ENCODE results near the gene ARMC2.
"Not testable (repeated sequence)": the region's sequence is repeated elsewhere in the genome, so short reads cannot be mapped to it uniquely, and the experiment has no call there.

ARMC2 gene

DNA sequence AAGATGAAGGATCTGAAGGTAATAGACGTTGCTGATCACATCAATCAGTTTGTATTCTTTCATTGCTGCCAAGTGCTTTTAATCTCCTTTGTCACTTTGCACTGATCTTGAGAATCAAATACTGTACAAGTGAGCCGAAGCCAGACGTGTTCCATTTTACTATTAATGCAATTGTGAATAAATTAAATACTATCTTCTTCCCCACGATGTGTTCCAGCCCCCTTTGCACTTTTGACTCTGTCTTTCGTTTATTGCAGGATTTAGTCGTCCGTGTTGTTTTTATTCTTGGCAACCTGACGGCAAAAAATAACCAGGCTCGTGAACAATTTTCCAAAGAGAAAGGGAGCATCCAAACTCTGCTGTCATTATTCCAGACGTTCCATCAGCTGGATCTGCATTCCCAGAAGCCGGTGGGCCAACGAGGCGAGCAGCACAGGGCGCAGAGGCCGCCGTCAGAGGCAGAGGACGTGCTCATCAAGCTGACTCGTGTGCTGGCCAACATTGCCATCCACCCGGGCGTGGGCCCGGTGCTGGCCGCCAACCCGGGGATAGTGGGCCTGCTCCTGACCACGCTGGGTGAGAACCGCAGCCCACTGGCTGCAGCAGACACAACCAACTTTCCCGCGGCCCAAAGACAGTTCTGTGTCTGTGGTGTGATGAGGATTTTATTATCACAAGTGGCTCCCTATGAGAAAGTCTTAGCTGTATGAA lies 104.7 kb downstream of the ARMC2 start:
- DNase-seq (ENCODE audit: low read depth), result no peak

DNA sequence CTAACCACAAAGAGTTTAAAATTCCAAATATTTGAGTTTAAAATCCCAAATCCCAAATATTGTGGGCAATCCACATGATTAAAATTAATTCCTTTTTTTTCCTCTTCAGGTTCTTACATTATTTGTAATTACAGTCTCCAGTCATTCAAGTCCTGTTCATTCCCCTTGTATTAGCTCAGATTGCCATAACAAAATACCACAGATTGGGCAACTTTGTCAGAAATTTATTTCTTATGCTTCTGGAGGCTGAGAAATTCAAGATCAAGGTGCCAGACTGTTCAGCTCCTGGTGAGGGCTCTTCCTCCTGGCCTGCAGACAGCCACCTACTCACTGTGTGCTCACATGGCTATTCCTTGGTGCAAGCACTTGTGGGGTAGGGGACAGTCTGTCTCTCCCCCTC lies 105.5 kb downstream of the ARMC2 start:
- no peak for DNase-seq (ENCODE audit: low read depth)

DNA sequence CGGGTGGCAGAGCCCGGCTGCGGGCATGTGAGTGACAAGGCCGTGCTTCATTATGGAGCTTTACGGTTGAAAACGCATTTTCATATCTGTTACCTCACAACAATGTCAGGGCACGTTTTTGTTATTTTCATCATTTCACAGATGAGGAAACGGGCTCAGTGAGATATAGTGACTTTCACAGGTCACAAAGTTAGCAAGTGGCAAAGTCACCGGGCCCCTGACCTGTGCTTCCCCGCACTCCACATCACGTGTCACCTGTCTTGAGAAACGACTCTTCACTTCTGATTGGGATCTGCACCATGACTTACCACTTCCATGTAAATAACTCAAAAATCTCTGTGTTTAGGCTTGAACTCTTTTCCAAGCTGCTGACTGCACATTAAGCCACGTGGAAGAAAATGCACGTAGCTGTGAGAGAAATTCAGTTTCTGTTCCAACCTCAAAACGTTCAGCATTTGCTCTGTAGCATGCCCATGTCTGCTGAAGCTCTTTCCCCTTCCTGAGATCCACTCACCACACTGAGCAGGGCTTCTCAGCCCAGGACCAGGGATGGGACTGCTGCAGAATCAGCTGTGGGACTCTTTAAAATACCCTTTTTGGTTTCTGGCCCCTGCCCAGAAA lies 107.2 kb downstream of the ARMC2 start:
- DNase-seq (ENCODE audit: low read depth), result no peak

DNA sequence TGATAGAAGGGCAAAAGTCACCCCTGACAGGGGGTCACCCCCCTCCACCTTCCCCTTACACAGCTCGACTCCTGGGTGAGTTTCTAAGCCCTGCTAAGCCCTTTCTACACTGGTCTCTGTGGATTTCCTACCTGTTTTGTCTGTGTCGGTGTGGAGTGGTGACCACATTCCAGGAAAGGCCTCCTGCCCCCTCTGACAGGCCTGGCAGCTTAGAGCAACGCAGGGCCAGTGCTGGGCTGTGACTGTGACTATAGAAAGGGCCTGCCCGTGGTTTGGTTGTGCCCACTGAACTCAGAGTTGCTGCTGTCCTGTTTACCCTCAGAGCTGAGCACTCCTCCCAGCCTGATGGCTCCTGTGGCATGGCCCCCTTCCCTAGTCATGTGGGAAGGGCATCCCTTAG lies 109.0 kb downstream of the ARMC2 start:
- DNase-seq (ENCODE audit: low read depth), result no peak

DNA sequence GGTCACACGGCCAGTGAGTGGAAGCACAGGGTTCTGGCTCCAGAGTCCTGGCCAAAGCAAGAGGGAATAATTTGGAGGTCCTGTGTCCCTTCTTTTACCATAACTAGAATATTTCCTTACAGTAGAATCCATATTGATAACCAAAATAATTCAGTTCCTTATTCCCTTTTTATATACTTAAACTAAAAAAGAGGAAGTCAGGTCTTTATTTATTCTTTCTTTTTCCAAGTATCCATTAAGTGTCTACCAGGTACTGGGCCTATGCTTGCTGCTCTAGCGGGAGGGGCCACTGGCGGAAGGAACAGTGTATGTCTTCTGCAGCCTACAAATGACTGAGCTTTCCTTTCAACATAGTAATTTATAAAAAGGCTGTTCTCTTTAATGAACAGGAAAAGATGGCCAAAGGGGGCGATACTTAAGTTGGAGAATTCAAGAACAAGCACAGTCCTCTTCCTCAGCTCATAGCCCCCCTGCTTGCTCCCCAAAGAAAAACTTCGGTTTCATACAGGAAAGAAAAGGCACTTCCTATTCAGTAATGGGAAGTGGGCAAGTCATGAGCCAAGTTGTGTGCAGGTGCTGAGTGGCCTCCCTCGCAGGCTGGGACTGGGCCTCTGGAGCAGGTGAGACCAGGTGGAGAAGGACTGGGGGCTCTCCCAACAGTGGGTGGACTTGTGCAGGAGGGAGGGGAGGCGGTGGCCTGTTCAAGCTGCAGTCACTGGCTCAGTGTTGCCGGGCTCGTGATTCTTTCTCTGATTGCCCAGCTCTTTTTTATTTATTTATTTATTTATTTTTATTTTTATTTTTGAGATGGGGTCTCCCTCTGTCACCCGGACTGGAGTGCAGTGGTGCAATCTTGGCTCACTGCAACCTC lies 110.9 kb downstream of the ARMC2 start:
- no peak for DNase-seq (ENCODE audit: low read depth)

DNA sequence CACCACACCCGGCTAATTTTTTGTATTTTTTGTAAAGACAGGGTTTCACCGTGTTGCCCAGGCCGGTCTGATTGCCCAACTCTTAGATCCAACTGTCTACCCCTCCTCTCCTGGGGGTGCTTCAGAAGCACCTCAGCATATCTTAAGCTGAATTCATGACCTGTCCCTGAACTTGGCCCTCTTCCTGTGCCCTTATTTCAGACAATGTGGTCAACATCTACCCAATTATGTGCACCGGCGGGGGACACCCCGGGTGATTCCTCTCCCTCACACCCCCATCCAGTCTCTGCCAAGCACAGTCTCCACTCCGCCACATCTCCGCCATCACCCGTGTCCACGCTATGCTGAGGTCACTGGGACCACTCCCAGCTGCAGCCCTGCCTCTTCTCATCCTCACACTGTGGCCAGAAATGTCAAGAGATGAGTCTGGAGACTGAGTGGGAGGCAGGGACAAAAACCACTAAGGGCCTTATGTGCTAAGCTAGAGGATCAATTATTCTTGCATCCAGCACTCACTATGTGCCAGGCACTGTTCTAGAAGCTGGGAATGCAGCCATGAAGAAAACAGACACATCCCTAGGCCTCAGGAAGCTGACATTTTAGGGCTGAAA lies 111.9 kb downstream of the ARMC2 start:
- no peak for DNase-seq (ENCODE audit: low read depth)

DNA sequence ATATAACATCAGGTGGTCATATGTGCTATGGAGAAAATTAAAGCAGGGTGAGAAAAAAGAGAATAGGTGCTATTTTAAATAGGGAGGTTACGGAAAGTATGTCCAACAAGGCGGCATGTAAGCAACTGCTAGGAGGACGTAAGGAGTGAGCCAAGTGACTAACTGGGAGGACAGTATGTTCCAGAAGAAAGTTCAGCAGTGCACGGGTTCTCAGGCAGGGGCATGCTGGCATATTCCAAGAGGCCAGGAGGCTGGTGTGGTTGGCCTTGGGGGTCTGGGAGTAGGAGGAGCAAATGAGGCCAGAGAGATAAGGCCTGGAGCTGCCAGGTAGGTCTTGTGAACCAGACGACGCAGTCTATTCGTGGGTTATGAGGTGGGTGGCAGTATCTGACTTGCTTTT lies 112.4 kb downstream of the ARMC2 start:
- no peak for DNase-seq (ENCODE audit: low read depth)

DNA sequence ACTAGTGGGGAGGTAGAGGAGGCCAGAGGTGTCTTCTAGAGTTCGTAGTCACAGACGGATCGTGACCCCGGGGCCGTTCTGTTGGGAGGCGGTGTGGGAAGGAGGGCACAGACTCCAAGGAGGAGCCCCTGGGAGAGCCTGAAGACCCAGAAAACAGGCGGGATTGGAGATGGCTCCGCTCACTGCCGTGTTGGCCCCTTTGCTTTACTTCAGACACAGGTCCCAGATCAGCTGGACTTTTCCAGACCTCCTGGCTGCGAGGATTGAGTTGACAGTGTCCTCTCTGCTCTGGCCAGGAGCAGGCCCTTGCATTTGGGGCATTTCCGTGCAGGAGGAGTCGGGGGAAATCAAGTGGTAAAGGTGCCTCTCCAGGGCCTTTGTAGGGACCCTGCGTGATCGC lies 112.9 kb downstream of the ARMC2 start:
- no peak for DNase-seq (ENCODE audit: low read depth)

DNA sequence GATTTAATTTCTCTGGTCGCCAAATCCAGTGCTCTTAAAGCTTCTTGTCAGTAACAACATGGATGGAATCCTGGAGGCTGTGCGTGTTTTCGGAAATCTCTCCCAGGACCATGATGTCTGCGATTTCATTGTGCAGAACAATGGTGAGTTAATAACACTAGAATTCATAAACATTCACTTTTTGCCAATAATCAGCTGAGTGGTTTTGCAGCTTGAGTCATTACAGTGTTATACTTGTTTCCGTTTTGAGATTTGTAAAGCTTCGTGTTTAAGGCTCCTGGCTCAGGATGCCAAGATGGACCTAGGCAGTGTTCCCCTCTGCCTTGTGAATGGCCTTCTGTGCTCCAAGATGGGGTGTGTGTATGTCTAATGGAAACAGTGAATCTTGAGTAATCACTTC lies 113.8 kb downstream of the ARMC2 start:
- DNase-seq (ENCODE audit: low read depth), result no peak

DNA sequence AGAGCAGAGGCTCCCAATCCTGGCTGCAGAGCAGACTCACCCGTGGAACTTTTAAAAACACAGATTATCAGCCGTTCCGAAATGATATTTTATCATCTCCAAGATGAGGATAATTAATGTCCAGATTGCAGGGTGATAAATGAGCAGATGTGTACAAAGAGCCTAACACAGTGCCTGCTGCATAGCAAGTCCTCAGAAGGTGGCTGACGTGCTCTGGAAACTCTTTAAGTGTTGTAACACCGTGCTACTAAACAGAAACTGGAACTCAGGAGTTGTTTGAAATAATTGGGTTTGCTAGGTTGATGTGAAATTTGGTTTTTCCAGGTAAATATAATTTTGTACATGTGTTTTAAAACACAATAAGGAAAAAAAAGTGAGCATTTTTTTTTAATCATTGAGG lies 118.0 kb downstream of the ARMC2 start:
- no peak for DNase-seq (ENCODE audit: low read depth)

DNA sequence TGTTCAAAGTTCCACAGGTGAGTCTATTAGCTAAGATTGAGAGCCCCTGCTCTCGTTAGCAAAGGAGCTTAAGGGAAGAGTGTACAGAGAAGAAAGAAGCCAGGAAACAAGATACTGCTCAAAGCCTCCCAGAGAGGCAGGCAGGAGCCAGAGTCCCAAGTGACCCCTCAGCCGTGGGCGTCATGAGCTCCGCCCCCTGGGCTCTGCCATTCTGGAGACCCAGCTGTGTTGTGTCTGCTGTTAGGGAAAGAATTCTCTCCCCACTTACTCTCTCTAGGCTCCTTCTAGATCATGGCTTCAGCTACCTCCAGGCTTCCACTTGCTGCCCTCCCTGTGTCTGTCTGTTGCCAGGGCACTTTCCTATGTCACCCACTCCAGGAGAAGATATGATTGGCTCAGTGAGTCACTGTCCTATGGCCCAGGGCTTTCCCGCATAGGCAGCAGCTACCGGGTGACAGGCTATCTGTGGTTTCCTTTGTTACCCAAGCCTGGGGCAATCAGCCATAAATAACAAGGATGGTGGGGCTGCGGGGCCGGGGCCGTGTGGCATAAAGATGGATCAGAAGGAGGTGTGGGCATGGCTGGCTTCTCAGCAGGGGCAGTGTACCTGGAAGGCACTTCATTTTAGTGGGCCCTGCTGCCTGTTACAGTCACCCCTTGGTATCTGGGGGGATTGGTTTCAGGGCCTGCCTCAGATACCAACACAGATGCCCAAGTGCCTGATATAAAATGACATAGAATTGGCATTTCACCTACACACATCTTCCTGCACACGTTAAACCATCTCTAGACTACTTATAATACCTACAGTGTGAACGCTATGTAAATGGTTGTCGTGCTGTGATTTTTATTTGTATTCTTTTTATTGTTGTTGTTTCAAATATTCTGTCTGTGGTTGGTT lies 118.9 kb downstream of the ARMC2 start:
- DNase-seq (ENCODE audit: low read depth), result no peak

DNA sequence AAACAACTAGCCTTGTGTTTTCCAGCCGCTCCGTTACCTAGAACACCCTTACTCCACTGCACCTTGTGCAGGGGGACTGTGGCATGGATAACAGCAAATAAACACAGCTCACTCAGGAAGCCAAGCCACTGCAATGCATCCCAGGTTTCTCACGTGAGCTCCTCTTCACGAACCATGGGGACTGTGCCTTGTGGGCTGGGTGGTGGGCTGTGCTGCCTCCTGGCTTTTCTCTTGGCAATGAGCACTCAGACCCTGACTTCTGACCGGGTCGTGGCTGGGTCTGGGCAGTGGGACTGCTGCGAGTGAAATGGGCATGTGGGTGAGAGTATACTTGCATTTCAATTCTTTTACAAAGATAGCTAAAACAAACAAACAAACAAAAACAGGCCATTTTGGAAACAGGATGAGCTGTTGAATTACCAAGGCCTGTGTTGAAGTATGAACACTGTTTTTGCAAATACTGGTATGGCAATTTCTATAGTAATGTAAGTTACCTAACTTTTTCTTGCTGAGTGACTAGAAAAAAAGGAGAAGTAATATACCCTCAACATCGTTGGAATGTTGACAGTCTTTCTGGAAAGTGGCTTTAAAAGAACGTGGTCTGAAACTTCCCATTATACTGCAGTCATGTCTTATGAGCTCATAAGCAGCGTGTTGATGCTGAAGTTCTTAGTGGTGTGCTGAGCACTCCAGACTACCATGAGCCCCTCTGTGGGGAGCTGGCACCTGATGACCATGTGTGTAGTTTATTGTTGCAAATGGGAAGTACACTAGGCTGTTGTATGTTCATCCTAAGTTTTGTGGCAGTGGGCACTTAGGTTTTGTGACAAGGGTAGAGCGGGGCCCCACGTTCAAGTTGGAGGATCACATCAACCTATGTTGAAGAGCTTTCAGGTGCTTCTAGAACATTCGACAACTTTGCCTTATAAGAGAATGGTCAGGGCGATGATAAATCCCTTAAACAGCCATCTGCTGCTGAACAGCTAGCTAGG lies 120.4 kb downstream of the ARMC2 start:
- no peak for DNase-seq (ENCODE audit: low read depth)

DNA sequence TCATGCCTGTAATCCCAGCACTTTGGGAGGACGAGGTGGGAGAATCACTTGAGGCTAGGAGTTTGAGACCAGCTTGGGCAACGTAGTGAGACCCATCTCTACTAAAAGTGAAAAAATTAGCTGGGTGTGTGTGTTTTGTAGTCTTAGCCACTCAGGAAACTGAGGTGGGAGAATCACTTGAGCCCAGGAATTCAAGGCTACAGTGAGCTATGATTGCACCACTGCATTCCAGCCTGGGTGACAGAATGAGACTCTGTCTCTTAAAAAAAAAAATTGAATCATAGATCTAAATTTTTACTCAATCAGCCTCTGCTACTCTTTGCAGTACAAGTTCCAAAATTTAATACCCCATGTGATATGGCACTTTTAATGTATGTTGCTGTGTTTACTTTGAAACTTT lies 121.6 kb downstream of the ARMC2 start:
- DNase-seq (ENCODE audit: low read depth), result no peak

DNA sequence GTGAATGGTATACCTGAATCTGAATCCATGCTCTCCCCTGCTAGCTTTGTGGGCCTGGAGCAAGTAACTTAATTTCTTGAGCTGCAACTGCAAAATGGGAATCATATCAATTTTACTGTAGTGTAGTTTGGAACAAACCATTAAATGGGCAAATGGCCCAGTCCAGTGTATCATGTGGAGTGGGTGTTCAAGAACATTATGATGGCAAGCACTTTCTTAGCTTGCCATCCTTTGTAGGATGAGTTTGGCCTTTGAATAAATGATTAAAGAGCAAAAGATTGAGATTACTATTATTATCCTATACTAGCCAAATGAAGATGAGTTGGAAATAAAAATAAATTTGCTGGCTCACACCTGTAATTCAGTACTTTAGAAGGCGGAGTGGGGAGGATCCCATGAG lies 126.0 kb downstream of the ARMC2 start:
- DNase-seq (ENCODE audit: low read depth), result no peak

DNA sequence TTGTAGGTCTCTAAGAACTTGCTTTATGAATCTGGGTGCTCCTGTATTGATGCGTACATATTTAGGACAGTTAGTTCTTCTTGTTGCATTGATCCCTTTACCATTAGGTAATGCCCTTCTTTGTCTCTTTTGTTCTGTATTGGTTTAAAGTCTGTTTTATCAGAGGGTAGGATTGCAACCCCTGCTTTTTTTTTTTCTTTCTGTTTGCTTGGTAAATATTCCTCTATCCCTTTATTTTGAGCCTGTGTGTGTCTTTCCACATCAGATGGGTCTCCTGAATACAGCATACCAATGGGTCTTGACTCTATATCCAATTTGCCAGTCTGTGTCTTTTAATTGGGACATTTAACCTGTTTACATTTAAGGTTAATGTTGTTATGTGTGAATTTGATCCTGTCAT lies 130.4 kb downstream of the ARMC2 start:
- not testable (repeated sequence) for DNase-seq (ENCODE audit: low read depth)

DNA sequence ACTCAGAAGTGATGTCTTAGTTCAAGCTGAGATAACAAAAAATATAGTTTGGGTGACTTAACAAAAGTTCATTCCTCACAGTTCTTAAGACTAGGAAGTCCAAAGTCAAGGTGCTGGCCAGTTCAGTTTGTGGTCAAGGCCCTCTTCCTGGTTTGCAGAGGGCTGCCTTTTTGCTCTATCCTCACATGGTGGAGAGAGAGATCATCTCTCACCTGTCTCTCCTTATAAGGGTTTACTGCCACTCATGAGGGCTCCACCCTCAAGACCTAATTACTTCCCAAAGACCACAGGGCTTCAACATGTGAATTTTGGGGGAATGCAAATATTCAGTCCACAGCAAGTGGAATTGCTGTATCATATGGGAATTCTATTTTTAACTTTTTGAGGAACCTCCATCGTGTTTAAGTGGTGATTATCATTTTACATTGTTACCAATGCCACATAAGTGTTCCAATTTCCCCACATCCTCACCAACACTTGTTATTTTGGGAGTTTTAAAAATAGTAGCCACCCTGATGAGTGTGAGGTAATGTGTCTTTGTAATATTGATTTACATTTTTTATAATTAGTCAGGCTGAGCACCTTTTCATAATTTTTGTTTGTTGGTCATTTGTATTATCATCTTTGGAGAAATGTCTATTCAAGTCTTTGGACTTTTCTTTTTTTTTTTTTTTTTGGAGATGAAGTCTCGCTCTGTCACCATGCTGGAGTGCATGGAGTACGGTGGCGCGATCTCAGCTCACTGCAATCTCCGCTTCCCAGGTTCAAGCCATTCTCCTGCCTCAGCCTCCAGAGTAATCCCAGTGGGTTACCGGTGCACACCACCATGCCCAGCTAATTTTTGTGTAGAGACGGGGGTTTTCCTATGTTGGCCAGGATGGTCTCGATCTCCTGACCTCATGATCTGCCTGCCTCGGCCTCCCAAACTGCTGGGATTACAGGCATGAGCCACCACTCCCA lies 134.2 kb downstream of the ARMC2 start:
- DNase-seq (ENCODE audit: low read depth), result no peak

DNA sequence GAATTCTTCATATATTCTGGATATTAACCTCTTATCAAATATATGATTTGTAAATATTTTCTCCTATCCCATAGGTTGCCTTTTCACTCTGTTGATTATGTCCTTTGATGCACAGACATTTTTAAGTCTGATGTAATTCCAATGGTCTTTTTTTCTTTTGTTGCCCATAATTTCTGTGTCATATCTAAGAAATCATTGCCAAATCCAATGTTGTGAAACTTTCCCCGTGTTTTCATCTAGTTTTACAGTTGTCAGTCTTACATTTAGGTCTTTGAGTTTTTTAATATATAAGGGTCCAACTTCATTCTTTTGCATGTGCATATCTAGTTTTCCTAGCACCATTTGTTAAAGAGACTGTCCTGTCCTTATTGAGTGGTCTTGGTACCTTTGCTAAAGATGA lies 134.9 kb downstream of the ARMC2 start:
- DNase-seq (ENCODE audit: low read depth), result no peak

DNA sequence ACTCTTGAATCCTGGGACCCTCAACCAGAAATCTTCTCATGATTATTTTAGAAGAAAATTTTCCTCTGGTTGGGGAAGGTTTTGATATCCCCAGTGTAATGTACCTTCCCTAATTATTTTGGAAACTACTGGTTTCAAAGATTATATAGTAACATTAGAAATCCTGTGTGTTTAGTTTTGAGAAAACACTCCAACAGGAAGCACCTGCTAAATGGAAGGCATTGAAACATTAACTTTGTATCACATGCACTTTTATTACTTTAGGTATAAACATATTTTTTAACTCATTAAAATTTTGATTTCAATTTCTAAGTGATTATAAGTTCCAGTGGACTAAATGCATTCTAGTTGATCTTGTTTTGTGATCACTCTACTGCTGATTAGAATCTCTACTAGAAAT lies 137.1 kb downstream of the ARMC2 start:
- no peak for DNase-seq (ENCODE audit: low read depth)

DNA sequence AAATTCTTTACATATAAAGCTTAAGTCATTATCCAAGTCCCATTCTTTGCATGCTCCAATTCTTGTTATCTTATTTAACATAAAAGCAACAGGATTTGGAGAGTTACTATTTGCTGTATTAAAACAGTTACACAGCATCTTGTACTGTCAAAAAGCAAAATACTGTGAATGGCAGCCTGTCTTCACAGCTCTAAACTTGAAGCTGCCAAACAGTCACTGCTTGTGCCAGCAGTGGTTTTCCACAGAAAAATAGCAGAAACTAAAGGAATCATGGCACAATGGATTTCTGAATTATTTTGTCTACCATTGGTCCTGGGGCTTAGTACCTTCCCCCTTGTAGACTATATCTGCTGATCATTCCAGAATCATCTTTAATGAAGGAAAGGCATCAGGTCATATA lies 138.9 kb downstream of the ARMC2 start:
- DNase-seq (ENCODE audit: low read depth), result no peak
